Heart right ventricle (tissue), 16 donors: ENCODE measurements around the gene CDAN1. TPM values are rescaled to one million over a fixed set of nuclear protein-coding genes. Genes with fewer than 3 reads are reported as not detected.

Experiments used
- ATAC-seq, 8 donors: fragments of 200-7000 bp; cut with Tn5 transposase; one replicate each; pipeline ENCODE4 v1.9.1; 2020; ENCODE audit warnings: mild to moderate bottlenecking in 8 of 8, moderate library complexity in 8 of 8, moderate number of reproducible peaks in 1 of 8
- DNase-seq, 2 donors: peaks; one replicate each; pipeline ENCODE4 v3.0.0-alpha.2; 2020
- H3K27ac ChIP-seq, 10 donors: fragments of 200-600 bp; sonication (generic) in 2 of 10; one replicate each; pipeline versions ENCODE4 v1.5.0 to v1.8.0; 2020 to 2022; ENCODE audit warnings: mild to moderate bottlenecking in 3 of 10
- H3K27me3 ChIP-seq, 7 donors: fragments of 200-600 bp; one replicate each; pipeline ENCODE4 v1.8.0; 2021 to 2022; ENCODE audit warnings: mild to moderate bottlenecking in 2 of 7
- H3K36me3 ChIP-seq, 9 donors: fragments of 200-600 bp; sonication (generic) in 1 of 9; one replicate each; pipeline versions ENCODE4 v1.5.0 to v1.8.0; 2020 to 2022; ENCODE audit warnings: mild to moderate bottlenecking in 2 of 9
- H3K4me1 ChIP-seq, 9 donors: fragments of 200-600 bp; sonication (generic) in 1 of 9; one replicate each; pipeline versions ENCODE4 v1.5.0 to v1.8.0; 2020 to 2022; ENCODE audit warnings: mild to moderate bottlenecking in 4 of 9
- H3K4me3 ChIP-seq, 10 donors: fragments of 200-600 bp; sonication (generic) in 2 of 10; one replicate each; pipeline versions ENCODE4 v1.5.0 to v1.8.0; 2020 to 2022; ENCODE audit warnings: mild to moderate bottlenecking in 7 of 10, moderate library complexity in 2 of 10
- H3K9me3 ChIP-seq, 11 donors: fragments of 200-600 bp in 10 of 11; sonication (generic) in 2 of 11; one replicate each; pipeline versions ENCODE4 v1.5.0 to v1.8.0; 2013 to 2022; ENCODE audit warnings: mild to moderate bottlenecking in 2 of 11, control low read depth in 1 of 11, moderate library complexity in 1 of 11
- WGBS, 2 donors: extraction: QIAGEN DNeasy Blood & Tissue Kit; methylation state at CpG; one replicate each; pipeline ENCODE4 v1.1.7; 2013; ENCODE audit warnings: inconsistent platforms in 1 of 2; 5-methylcytosine and 5-hydroxymethylcytosine counted together
- intact Hi-C, 10 donors: fragments of 100-400 bp; cut with DNase I; formaldehyde crosslinking; loops; one replicate each; pipeline versions ENCODE4 v1.11.1 to v1.14.2; 2022
- polyA plus RNA-seq, 2 donors: library from polyadenylated mRNA; stranded (reverse); fragments of 200-250 nt; gene quantifications; one replicate each; pipeline ENCODE4 v1.2.3, GENCODE V29; 2013
- total RNA-seq, 10 donors: library from RNA; stranded (reverse); fragmentation: NEBNext Ultra II Directional in 3 of 10; extraction: Animal tissue kit (Norgen Biotek cat#: 25700) in 3 of 10; gene quantifications; one replicate each; pipeline versions ENCODE4 v1.2.1 to v1.2.4, GENCODE V29; 2021 to 2023
- TF ChIP-seq, protein P1 (sequence below), 9 donors: fragments of 200-600 bp; sonication (generic) in 2 of 9; IDR thresholded peaks; one replicate each; pipeline versions ENCODE4 v1.5.0 to v1.8.0; 2021 to 2022; ENCODE audit warnings: antibody characterized with exemption in 9 of 9, mild to moderate bottlenecking in 5 of 9, moderate library complexity in 1 of 9
- donor health status: Arrhythmogenic right ventricular cardiomyopathy.
- donor health status: ischemic (EF 13 %, LVEDD 7.1; RV severe dilation, severe dysfunction).
- donor health status: healthy with polysubstance abuse.
- donor health status: DM: no; HTN: yes; CAD: no.
- donor health status: DM: no; HTN: no; CAD: no.
- donor health status: ischemic (EF 25% LVEDD 6.9; RV normal size, moderate dysfunction).
- donor health status: ischemic (EF 25% LVEDD 5.7; RV mildly dilated, moderate dysfunction).
- donor health status: healthy.
- donor health status: DM: yes; HTN: yes; CAD: no.
- donor health status: Ischemic cardiomyopathy.
- donor health status: ischemic (EF 35%, LVEDD 5.7; RV mildly dilated, moderate dysfunction).
- donor health status: nonischemic (EF 11% LVEDD 7.7; RV severe dilation, severe dysfunction).
- donor health status: DM: yes; HTN: yes; CAD: no.
- donor health status: PGD.
- donor health status: ischemic (EF 29% LVEDD 5.4; RV normal size, mild dysfunction).
- donor health status: nonischemic (EF 23%, LVEDD 6.1; RV moderate dilation, normal function).

CDAN1 gene
- total and polyA plus RNA-seq, 12 donors, result 4.4 to 13.8 (median 6.8) TPM

DNA sequence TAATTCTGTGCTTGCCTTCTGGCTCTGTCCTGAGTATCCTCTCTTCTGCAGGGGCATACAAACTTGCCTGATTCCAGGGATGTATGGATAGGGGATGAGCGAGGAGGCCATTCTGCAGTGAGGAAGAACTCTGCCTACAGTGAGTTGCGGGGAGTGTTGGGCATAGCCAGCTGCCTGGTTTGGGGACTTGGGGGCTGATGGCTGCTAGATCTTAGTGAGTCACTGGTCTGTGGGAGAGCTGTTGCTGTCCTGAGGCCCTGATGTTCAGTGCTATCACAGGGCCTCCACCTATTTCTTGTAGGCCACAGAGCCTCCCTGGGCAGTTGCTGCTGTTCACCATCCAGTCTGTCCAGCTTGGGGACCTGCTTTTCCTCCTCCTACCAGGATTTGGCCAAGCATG lies 20.3 kb downstream of the CDAN1 start:
- TF ChIP-seq, protein P1, sequence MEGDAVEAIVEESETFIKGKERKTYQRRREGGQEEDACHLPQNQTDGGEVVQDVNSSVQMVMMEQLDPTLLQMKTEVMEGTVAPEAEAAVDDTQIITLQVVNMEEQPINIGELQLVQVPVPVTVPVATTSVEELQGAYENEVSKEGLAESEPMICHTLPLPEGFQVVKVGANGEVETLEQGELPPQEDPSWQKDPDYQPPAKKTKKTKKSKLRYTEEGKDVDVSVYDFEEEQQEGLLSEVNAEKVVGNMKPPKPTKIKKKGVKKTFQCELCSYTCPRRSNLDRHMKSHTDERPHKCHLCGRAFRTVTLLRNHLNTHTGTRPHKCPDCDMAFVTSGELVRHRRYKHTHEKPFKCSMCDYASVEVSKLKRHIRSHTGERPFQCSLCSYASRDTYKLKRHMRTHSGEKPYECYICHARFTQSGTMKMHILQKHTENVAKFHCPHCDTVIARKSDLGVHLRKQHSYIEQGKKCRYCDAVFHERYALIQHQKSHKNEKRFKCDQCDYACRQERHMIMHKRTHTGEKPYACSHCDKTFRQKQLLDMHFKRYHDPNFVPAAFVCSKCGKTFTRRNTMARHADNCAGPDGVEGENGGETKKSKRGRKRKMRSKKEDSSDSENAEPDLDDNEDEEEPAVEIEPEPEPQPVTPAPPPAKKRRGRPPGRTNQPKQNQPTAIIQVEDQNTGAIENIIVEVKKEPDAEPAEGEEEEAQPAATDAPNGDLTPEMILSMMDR (IDR thresholded peaks at IDR 0.05), result no peak
- Histone ChIP-seq H3K27ac (no peak overlapping the region), H3K4me3 (no peak overlapping the region), H3K27me3 (no peaks in the 10 kb centered on the region), H3K36me3 (peaks cover 0 to 56% (median 36%) of the 10 kb centered on the region in 9 donors), H3K4me1 (no peaks in the 10 kb centered on the region), H3K9me3 (no peaks in the 10 kb centered on the region)
- 98 to 100% methylated on average over 2 of the region's 2 CpGs for WGBS, 2 donors
- ATAC-seq, result peak in 1 of 8 donors; percentile 18
- no peak for DNase-seq
- intact Hi-C loops, result no loop called here

DNA sequence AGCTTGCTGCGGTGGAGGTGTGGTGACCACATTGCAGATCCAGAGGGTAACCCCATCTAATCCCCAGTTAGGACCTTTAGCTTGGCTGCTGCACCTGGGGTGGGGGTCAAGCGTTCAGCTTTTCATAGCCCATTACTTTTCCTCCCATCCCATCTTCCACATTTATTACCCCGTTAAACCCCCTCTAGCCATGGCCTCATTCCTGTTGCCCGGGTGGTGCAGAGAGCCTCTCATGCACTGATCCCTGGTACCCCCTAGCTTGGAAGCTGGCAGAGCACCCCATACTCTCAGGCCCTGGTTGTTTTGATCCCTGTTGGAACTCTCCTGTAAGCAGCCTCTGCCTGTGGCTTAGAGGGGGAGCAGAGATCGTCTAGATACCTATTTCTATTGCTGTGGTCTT lies 20.8 kb downstream of the CDAN1 start:
- TF ChIP-seq, protein P1 (IDR thresholded peaks at IDR 0.05), result no peak
- H3K4me3 ChIP-seq, result no peak overlapping the region

DNA sequence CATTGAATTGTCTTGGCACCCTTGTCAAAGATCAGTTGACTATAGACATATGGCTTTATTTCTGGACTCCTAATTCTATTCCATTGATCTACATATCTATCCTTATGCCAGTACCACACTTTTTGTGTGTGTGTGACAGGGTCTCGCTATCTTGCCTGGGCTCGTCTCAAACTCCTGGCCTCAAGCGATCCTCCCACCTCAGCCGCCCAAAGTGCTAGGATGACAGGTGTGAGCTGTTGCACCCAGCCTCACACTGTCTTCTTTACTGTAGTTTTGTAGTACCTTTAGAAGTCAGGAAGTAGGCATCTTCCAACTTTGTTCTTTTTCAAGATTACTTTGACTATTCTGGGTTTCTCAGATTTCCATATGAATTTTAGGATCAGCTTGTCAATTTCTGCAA lies 24.3 kb downstream of the CDAN1 start:
- Histone ChIP-seq H3K4me3 (no peak overlapping the region), H3K27ac (no peak overlapping the region), H3K27me3 (no peaks in the 10 kb centered on the region), H3K9me3 (no peaks in the 10 kb centered on the region), H3K36me3 (peaks cover 0 to 31% (median 2%) of the 10 kb centered on the region in 9 donors), H3K4me1 (peaks cover 0 to 5% (median 0%) of the 10 kb centered on the region in 9 donors)
- 96 to 97% methylated on average over 4 of the region's 4 CpGs for WGBS, 2 donors
- no peak for ATAC-seq
- intact Hi-C loops, result loop anchor here in 1 of 10 donors (5.0 kb wide), 1 partner anchor 345 kb away; no protein-coding TSS in a partner anchor
- no peak for DNase-seq
- TF ChIP-seq, protein P1 (IDR thresholded peaks at IDR 0.05), result no peak

More for the DNA sequence above, 20.8 kb downstream of the CDAN1 start:
- DNase-seq, result no peak
- Histone ChIP-seq H3K27me3 (no peaks in the 10 kb centered on the region), H3K9me3 (no peaks in the 10 kb centered on the region), H3K27ac (no peak overlapping the region), H3K36me3 (peaks cover 0 to 51% (median 35%) of the 10 kb centered on the region in 9 donors), H3K4me1 (no peaks in the 10 kb centered on the region)
- peak in 1 of 8 donors; percentile 4 for ATAC-seq
- intact Hi-C loops, result no loop called here
- 97 to 99% methylated on average over 5 of the region's 5 CpGs for WGBS, 2 donors

- 76 to 80% methylated on average over 3 of the region's 3 CpGs for WGBS, 2 donors
- Histone ChIP-seq H3K4me1 (peaks cover 0 to 5% (median 0%) of the 10 kb centered on the region in 9 donors), H3K36me3 (peaks cover 0 to 30% (median 0%) of the 10 kb centered on the region in 9 donors), H3K27ac (no peak overlapping the region), H3K4me3 (no peak overlapping the region), H3K27me3 (no peaks in the 10 kb centered on the region), H3K9me3 (no peaks in the 10 kb centered on the region)
- TF ChIP-seq, protein P1 (IDR thresholded peaks at IDR 0.05), result no peak
- intact Hi-C loops, result loop anchor here in 1 of 10 donors (5.0 kb wide), 1 partner anchor 346 kb away; no protein-coding TSS in a partner anchor
- no peak for DNase-seq
- ATAC-seq, result peak in 2 of 8 donors; percentile 59 to 63
These were observed 25.2 kb downstream of the CDAN1 start for GRCh38 chr15:42711746-42712145.
